ENCODE data around the gene ATP2C2.
"Not testable (repeated sequence)": the region's sequence is repeated elsewhere in the genome, so short reads cannot be mapped to it uniquely, and the experiment has no call there.

The ATP2C2 gene

DNA sequence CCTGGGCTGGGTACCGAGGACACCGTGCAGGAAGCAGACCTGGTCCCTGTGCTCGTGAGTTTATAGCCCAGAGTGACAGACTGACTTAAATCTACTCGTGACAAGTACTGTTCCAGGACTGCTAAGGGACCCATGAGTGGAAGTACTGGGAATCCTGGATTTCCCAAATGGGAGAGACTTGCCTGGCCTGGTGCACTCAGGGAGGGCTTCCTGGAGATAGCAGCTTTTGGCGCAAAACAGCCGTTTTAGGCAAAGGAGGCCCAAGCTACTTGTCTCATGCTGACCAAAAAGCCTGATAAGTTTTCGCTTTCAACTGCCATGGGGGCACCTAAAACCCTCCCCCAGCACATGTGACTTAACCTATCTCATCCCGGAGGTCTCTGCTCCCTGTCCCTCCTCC, 51.4 kb downstream of the ATP2C2 start:
- no peak overlapping the region for H3K4me3 ChIP-seq (replicated peaks; ENCODE audit: low read depth, low read length)
- TF ChIP-seq, protein P1, sequence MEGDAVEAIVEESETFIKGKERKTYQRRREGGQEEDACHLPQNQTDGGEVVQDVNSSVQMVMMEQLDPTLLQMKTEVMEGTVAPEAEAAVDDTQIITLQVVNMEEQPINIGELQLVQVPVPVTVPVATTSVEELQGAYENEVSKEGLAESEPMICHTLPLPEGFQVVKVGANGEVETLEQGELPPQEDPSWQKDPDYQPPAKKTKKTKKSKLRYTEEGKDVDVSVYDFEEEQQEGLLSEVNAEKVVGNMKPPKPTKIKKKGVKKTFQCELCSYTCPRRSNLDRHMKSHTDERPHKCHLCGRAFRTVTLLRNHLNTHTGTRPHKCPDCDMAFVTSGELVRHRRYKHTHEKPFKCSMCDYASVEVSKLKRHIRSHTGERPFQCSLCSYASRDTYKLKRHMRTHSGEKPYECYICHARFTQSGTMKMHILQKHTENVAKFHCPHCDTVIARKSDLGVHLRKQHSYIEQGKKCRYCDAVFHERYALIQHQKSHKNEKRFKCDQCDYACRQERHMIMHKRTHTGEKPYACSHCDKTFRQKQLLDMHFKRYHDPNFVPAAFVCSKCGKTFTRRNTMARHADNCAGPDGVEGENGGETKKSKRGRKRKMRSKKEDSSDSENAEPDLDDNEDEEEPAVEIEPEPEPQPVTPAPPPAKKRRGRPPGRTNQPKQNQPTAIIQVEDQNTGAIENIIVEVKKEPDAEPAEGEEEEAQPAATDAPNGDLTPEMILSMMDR (IDR thresholded peaks at IDR 0.05; ENCODE audit: low read length, missing control alignments), result no peak
- DNase-seq (ENCODE audit: low read depth), result no peak

DNA sequence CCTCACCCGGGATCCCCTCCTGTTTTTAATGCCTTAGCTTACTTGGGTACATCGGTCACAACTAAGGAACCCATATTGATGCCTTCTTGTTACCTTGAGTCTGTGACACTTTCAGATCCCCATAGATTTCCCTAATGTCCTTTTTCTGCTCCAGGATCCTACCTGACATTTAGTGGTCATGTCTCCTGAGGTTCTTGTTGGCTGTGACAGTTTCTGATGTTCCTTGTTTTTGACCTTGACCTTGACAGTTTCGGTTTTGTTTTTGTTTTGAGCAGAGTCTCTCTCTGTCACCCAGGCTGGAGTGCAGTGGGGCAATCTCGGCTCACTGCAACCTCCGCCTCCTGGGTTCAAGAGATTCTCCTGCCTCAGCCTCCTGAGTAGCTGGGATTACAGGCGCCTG, 52.2 kb downstream of the ATP2C2 start:
- not testable (repeated sequence) for H3K4me3 ChIP-seq (replicated peaks; ENCODE audit: low read depth, low read length); DNase-seq (ENCODE audit: low read depth)

DNA sequence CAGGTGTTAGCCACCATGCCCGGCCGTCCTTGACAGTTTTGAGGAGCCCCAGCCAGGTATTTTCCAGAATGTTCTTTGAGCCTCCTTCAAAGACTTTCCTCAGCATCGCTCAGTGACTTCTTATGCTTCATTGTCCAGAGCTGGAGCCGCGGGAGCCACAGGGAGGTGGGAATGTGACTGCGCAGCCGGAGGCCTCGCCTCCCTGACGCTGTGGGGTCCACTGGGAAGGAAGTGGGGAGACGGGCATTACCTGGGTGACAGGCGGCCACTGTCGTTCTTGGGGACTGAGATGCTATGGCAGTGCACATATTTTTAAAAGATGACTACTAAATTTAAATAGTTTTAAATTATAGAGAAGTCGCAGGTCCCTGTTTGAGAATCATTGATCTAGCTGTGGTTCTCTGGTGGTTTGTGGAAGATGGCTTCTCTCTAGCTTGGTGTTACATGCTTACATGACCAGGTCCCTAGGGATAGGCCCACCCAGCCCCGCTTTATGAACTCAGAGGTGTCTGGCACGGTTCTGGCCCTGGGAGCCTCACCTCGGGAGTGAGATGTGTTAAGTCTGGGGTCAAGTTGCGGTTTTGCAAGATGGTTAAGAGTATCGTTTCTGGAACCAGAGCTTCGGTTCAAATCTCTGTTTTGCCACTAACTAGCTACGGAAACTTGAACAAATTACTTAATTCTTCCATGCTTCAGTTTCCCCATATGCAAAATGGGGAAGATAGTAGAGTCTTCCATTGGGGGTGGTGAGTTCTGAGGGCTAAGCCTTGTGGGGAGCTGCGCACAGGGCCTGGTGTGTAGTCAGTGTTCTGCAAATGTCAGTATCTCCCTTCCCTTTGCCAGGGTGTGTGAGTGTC, 53.0 kb downstream of the ATP2C2 start:
- TF ChIP-seq, protein P1 (IDR thresholded peaks at IDR 0.05; ENCODE audit: low read length, missing control alignments), result no peak
- H3K4me3 ChIP-seq (replicated peaks; ENCODE audit: low read depth, low read length), result no peak overlapping the region
- DNase-seq (ENCODE audit: low read depth), result no peak

DNA sequence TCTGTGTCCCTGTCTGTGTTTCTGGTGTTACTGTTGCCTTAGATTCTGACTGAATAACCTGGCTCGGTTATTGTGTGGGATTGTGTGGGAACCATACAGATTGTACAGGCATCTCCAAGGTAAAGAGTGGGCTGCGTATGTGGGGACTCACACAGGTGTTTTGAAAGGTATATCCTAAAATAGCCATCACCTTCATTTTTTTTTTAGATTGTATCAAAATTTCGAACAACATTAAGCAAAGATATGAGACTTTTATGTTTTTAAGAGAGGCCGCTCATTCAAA, 53.5 kb downstream of the ATP2C2 start:
- H3K4me3 ChIP-seq (replicated peaks; ENCODE audit: low read depth, low read length), result no peak overlapping the region
- TF ChIP-seq, protein P1 (IDR thresholded peaks at IDR 0.05; ENCODE audit: low read length, missing control alignments), result no peak
- DNase-seq (ENCODE audit: low read depth), result no peak

DNA sequence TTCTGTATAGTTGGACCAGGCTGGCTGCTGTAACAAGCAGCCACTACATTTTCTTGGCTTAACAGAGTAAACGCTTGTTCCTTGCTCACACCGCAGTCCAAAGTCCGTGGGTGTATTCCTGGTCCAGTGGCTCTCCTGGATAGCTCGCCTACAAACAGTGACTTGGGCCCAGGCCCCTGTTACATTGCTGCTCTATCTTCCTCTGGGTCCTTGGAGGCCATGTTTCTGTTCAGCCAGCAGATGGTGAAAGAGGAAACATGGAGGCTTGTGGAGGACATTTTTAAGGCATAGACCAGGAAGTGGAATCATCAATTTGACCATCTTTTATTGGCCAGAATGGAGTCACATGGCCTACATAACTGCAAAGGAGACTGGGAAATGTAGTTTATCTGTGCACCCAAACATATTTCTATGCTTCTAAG, 55.1 kb downstream of the ATP2C2 start:
- H3K4me3 ChIP-seq (replicated peaks; ENCODE audit: low read depth, low read length), result no peak overlapping the region
- peak; percentile 43 for DNase-seq (ENCODE audit: low read depth)
- TF ChIP-seq, protein P1 (IDR thresholded peaks at IDR 0.05; ENCODE audit: low read length, missing control alignments), result no peak

DNA sequence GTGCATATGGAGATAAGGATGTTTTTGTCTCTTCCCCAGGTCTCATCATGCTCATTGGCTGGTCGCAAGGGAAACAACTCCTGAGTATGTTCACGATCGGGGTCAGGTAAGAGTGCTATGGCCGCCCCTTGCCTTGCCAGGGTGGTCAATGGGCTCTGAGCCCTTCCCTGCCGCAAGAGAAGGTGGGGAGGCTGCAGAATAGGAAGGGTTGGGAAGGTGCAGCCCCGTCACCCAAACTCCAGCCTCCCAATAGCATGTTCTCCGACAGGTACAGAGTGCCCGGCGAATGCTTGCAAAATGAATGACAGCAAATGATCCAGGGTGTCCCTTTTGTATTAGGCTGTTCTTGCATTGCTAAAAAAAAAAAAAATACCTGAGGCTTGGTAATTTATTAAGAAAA, 57.4 kb downstream of the ATP2C2 start:
- no peak overlapping the region for H3K4me3 ChIP-seq (replicated peaks; ENCODE audit: low read depth, low read length)
- no peak for DNase-seq (ENCODE audit: low read depth)
- TF ChIP-seq, protein P1 (IDR thresholded peaks at IDR 0.05; ENCODE audit: low read length, missing control alignments), result no peak

DNA sequence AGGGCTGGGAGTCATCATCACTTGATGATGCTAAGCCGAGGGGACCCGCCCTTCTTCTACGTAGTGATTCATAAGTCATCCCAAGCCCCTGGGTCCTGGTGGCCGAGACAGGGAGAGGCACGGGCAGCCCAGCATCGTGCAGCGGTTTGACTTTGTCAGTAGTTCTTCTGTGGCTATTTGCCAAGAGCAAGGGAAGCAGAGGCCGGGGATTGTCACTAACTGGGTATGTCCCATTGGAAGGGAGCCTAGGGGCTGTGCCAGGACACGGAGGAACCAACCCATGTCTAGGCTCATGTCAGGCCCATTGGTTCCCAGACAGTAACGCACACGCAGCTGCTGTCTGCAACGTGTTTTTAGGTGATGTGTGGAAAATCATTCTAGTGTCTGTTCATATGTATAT, 58.5 kb downstream of the ATP2C2 start:
- TF ChIP-seq, protein P1 (IDR thresholded peaks at IDR 0.05; ENCODE audit: low read length, missing control alignments), result no peak
- no peak overlapping the region for H3K4me3 ChIP-seq (replicated peaks; ENCODE audit: low read depth, low read length)
- DNase-seq (ENCODE audit: low read depth), result no peak

Measured in fibroblast of pulmonary artery (primary cell).